ENCODE results near the gene VTI1A. TPM values are rescaled to one million over a fixed set of nuclear protein-coding genes. Genes with fewer than 3 reads are reported as not detected.

Gene VTI1A
- total RNA-seq, 1 donor from 2014 or later, result 36.9 TPM

DNA sequence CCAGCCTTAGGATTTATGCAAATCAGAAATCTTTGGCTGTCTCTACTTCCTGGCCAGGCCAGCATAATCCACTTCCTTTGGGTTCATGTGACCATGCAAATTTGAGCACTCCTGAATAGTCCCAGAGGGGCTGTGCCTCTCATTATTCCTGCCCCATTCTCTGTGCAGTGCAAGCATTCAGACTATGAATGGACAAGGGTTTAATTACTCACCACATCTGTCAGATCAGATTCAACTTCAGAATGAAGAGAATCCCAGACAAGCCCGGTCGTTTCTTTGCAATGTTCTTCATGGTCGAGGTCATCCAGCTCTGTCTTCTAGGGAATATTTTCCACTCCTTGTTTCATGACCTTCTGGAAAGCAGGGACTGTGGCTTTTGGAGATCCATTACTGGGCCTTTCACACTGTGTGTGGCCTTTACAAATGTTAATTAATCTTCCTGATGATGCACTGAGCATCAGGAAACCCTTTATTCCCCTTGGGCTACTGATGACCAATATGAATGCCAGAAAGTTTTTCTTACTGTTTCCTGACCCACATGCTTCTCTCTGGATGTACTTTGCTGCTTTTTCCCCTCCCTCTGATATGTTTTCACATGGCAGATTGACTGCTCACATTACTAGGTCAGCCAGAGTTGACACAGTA is 285.4 kb downstream of the VTI1A start:
- Histone ChIP-seq H3K27me3 (ENCODE audit: low read depth) (no peaks in the 10 kb centered on the region), H3K27ac (no peak overlapping the region), H3K4me3 (no peak overlapping the region), H3K9me3 (no peaks in the 10 kb centered on the region), H3K36me3 (no peaks in the 10 kb centered on the region), H3K4me1 (no peaks in the 10 kb centered on the region)
- DNase-seq, result no peak
- ATAC-seq, result no peak
- intact Hi-C loops (cut with DNase I), result no loop called here
- TF ChIP-seq CTCF (IDR thresholded peaks at IDR 0.05), result no peak

DNA sequence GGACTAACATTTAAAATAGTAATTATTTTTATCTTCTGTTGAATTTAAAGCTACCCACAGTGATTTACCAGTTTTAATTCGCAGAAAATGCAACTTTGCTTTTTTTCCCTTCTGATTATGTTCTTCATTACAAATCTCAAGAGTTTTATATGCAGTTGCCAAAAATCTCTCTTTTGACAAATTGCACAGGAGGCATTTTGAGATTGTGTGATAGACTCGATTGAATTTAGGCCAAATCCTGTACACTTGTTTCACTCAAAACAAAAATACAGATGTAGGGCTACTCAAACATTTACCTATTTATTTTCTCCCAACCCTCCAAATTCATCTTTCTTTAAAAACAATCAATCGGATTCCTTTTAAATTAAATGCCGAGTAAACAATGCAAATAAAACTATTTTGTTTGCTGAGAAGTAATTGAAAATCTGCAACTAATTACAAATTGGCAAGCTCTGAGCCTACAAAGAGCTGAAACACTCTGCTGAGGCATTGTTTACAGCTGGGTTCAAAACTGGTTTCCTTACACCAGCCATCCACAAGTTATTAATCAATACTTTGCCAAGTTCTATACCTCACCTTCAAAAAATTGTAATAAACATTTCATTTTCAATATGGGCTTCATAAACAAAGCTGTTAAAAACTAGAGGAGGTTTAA is 288.2 kb downstream of the VTI1A start:
- Histone ChIP-seq H3K27ac (no peak overlapping the region), H3K4me1 (no peaks in the 10 kb centered on the region), H3K36me3 (no peaks in the 10 kb centered on the region), H3K4me3 (no peak overlapping the region), H3K27me3 (ENCODE audit: low read depth) (no peaks in the 10 kb centered on the region), H3K9me3 (no peaks in the 10 kb centered on the region)
- intact Hi-C loops (cut with DNase I), result no loop called here
- DNase-seq, result no peak
- ATAC-seq, result no peak
- no peak for TF ChIP-seq CTCF (IDR thresholded peaks at IDR 0.05)

GRCh38 chr10:112738606-112739591 is 291.9 kb downstream of the VTI1A start:
- no peak for TF ChIP-seq CTCF (IDR thresholded peaks at IDR 0.05)
- intact Hi-C loops (cut with DNase I), result no loop called here
- no peaks in the 10 kb centered on the region for H3K27me3 ChIP-seq (ENCODE audit: low read depth)
- H3K36me3 ChIP-seq, result no peaks in the 10 kb centered on the region
- DNase-seq, result no peak
- H3K27ac ChIP-seq, result no peak overlapping the region
- H3K9me3 ChIP-seq, result no peaks in the 10 kb centered on the region
- peaks cover 5% of the 10 kb centered on the region for H3K4me1 ChIP-seq
- no peak for ATAC-seq
- no peak overlapping the region for H3K4me3 ChIP-seq

GRCh38 chr10:112739592-112740353 is 292.8 kb downstream of the VTI1A start:
- Histone ChIP-seq H3K36me3 (no peaks in the 10 kb centered on the region), H3K4me1 (peaks cover 5% of the 10 kb centered on the region), H3K27ac (no peak overlapping the region), H3K4me3 (no peak overlapping the region), H3K27me3 (ENCODE audit: low read depth) (no peaks in the 10 kb centered on the region), H3K9me3 (no peaks in the 10 kb centered on the region)
- ATAC-seq (no peak), DNase-seq (no peak)
- intact Hi-C loops (cut with DNase I), result no loop called here
- no peak for TF ChIP-seq CTCF (IDR thresholded peaks at IDR 0.05)

GRCh38 chr10:112741830-112742402 is 294.9 kb downstream of the VTI1A start:
- ATAC-seq (peak; percentile 57 to 81), DNase-seq (no peak)
- intact Hi-C loops (cut with DNase I), result no loop called here
- Histone ChIP-seq H3K9me3 (no peaks in the 10 kb centered on the region), H3K36me3 (no peaks in the 10 kb centered on the region), H3K27me3 (ENCODE audit: low read depth) (no peaks in the 10 kb centered on the region), H3K4me3 (no peak overlapping the region), H3K4me1 (peaks cover 11% of the 10 kb centered on the region), H3K27ac (no peak overlapping the region)
- no peak for TF ChIP-seq CTCF (IDR thresholded peaks at IDR 0.05)
